Suprapubic skin (tissue), 3 donors: ENCODE measurements around the gene KIAA1217.

ENCODE experiments used
- CTCF ChIP-seq, 2 donors: fragments of 200-600 bp in 1 of 2; fragments of 450-650 bp in 1 of 2; sonication (generic) in 1 of 2; IDR thresholded peaks; one replicate each; pipeline ENCODE4 v1.5.1; 2016 to 2019; ENCODE audit warnings: antibody characterized with exemption in 2 of 2, mild to moderate bottlenecking in 1 of 2, moderate library complexity in 1 of 2
- POLR2AphosphoS5 ChIP-seq, 3 donors: sonication (generic); formaldehyde crosslinking; IDR thresholded peaks; one replicate each; pipeline ENCODE4 v1.6.1; 2017; ENCODE audit warnings: antibody characterized with exemption in 3 of 3

GRCh38 chr10:24279166-24279565, 70.2 kb downstream of the KIAA1217 start:
- TF ChIP-seq POLR2AphosphoS5 (IDR thresholded peaks at IDR 0.05) (no peak), CTCF (IDR thresholded peaks at IDR 0.05) (no peak)
